Lower leg skin (tissue), 4 donors: ENCODE results near the gene ANKRD39. TPM values are rescaled to one million over a fixed set of nuclear protein-coding genes. Genes with fewer than 3 reads are reported as not detected.
"Not testable (repeated sequence)": the region's sequence is repeated elsewhere in the genome, so short reads cannot be mapped to it uniquely, and the experiment has no call there.

Source experiments
- DNase-seq, 2 donors: peaks; one replicate each; pipeline ENCODE4 v3.0.0-alpha.2; 2019; ENCODE audit warnings: low spot score in 2 of 2
- H3K4me3 ChIP-seq: fragments of 200-600 bp; sonication (generic); 2 replicates; pipeline ENCODE4 v1.5.1; 2017; ENCODE audit warnings: mild to moderate bottlenecking, low read depth; ENCODE audit not compliant: poor library complexity, severe bottlenecking
- POLR2A ChIP-seq, 2 donors: fragments of 450-650 bp; IDR thresholded peaks; one replicate each; pipeline ENCODE4 v1.6.1; 2016 to 2017; ENCODE audit warnings: antibody characterized with exemption in 2 of 2, mild to moderate bottlenecking in 1 of 2, moderate library complexity in 1 of 2
- WGBS, 2 donors: methylation state at CpG; one replicate each; pipeline ENCODE4 v1.1.5; 2018; 5-methylcytosine and 5-hydroxymethylcytosine counted together
- intact Hi-C: fragments of 100-400 bp; cut with DNase I; formaldehyde crosslinking; loops from one replicate; pipeline ENCODE4 v1.15.0; 2023; ENCODE audit warnings: low total_unique reads
- total RNA-seq, 4 donors: library from RNA; depleted of rRNA; stranded (reverse); fragments of >200 nt; gene quantifications; one replicate each; pipeline ENCODE4 v1.1.0, GENCODE V29; 2016
- TF ChIP-seq, protein P1 (sequence below), 3 donors: fragments of 450-650 bp; IDR thresholded peaks; one replicate each; pipeline ENCODE4 v1.5.1; 2016; ENCODE audit warnings: antibody characterized with exemption in 3 of 3, mild to moderate bottlenecking in 3 of 3, moderate library complexity in 2 of 3

ANKRD39 gene
- total RNA-seq, 4 donors from 2014 or later = 7.6 to 15.3 (median 14.4) TPM

DNA sequence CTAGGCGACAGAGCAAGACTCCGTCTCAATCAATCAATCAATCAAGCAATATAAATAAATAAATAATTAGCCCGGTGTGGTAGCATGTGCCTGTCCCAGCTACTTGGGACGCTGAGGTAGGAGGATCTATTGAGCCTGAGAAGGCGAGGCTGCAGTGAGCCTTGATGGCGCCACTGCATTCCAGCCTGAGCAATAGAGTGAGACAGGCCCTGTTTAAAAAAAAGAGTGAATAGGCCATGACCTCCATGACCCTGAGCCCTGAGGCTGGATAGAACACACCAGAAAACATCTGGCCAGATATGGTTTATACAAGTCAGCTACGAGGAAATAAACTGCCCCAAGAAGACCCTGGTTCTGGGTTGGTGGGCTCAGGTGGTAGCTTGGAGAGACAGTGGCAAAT lies 32.4 kb upstream of the ANKRD39 start:
- intact Hi-C loops = no loop called here
- WGBS, 2 donors = 70 to 80% methylated on average over 7 of the region's 7 CpGs
- H3K4me3 ChIP-seq = no peak overlapping the region

DNA sequence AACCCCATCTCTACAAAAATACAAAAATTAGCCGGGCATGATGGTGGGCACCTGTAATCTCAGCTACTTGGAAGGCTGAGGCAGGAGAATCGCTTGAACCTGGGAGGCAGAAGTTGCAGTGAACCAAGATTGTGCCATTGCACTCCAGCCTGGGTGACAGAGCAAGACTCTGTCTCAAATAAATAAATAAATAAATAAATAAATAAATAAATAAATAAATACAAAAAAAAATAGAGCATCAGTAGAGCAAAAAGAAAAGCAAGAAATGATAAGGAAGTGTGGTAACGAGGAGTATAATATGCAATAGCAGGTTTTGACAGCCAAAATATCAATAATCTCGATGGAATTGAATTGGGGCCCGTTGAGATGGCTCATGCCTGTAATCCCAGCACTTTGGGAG lies 31.7 kb upstream of the ANKRD39 start:
- DNase-seq, intact Hi-C loops, H3K4me3 ChIP-seq: not testable (repeated sequence)
- WGBS, 2 donors = 92 to 93% methylated on average over 5 of the region's 5 CpGs

More for the DNA sequence above, 32.4 kb upstream of the ANKRD39 start:
- DNase-seq = no peak
- TF ChIP-seq, protein P1, sequence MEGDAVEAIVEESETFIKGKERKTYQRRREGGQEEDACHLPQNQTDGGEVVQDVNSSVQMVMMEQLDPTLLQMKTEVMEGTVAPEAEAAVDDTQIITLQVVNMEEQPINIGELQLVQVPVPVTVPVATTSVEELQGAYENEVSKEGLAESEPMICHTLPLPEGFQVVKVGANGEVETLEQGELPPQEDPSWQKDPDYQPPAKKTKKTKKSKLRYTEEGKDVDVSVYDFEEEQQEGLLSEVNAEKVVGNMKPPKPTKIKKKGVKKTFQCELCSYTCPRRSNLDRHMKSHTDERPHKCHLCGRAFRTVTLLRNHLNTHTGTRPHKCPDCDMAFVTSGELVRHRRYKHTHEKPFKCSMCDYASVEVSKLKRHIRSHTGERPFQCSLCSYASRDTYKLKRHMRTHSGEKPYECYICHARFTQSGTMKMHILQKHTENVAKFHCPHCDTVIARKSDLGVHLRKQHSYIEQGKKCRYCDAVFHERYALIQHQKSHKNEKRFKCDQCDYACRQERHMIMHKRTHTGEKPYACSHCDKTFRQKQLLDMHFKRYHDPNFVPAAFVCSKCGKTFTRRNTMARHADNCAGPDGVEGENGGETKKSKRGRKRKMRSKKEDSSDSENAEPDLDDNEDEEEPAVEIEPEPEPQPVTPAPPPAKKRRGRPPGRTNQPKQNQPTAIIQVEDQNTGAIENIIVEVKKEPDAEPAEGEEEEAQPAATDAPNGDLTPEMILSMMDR (IDR thresholded peaks at IDR 0.05) = no peak
- TF ChIP-seq POLR2A (IDR thresholded peaks at IDR 0.05) = no peak

DNA sequence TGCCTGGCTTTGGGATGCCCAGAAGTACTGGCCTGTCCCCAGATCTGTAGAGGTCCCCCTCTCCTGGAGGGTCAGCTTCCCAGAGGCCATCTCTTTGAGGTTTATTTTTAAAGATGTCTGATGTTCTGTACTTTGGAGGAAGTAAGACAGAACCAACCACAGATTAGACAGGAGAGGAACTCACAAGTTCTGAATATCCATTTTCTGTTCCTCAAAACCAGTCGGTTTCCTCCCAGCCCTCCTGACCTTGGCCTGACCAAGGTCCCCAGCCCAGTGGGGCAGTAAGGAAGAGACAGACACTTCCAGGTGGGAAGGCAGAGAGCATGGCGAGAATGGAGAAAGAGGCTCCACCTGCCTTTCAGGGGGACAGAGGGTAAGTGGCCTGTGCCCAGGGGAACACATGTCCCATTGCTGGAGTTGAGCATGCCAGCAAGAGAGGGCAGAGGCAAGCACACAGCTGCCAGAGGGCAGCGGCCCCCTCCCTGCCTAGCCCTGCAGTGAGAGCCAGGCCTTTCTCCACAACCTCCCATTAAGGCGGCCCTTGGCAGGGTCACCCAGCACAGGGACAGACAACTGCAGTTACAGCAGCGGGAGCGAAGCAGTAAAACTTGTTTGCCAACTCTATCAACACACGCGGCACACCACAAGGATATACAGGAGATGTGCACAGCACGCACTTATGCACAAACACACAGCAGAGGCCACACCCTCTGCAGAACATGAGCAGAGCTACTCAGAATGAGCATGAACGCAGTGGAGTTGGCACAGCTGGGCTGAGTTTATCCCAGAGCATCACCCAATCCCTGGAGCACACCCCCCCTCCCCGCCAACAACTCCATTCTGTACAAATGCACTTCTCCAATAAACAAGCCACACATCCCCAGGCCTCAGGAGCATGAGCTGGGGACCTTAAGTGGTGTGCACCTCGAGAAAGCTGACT lies 30.5 kb upstream of the ANKRD39 start:
- intact Hi-C loops = no loop called here
- DNase-seq = peak; percentile 75 to 91
- 27 to 35% methylated on average over 11 of the region's 12 CpGs for WGBS, 2 donors
- no peak for TF ChIP-seq POLR2A (IDR thresholded peaks at IDR 0.05)
- TF ChIP-seq, protein P1 (IDR thresholded peaks at IDR 0.05) = no peak
- no peak overlapping the region for H3K4me3 ChIP-seq

DNA sequence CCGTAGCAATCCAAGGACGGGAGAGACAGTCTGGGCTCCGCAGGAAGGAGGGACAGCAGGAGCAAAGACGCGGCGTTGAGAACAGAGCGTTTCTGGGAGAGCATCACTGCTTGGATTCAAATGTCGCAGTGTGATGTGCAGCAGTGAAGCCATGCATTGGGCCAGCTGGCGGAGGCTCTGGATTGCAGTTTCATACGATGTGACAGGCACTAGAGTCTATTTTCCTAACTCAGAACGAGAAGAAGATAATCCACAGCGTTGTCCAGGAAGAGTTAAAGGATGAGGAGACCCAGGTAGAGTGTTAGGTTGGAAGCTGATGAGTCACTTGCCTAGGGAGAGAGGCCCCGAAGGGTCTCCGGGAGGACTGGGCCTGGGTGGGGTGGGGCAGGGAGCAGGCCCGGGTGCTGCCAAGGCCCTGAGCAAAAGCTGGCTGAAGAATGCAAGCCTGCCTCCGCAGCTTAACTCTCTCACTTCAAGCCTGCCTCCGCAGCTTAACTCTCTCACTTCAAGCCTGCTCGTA lies 29.7 kb upstream of the ANKRD39 start:
- intact Hi-C loops = no loop called here
- 24 to 29% methylated on average over 18 of the region's 18 CpGs for WGBS, 2 donors
- DNase-seq = peak; percentile 44 to 89
- no peak overlapping the region for H3K4me3 ChIP-seq
- no peak for TF ChIP-seq POLR2A (IDR thresholded peaks at IDR 0.05)
- TF ChIP-seq, protein P1 (IDR thresholded peaks at IDR 0.05) = no peak

DNA sequence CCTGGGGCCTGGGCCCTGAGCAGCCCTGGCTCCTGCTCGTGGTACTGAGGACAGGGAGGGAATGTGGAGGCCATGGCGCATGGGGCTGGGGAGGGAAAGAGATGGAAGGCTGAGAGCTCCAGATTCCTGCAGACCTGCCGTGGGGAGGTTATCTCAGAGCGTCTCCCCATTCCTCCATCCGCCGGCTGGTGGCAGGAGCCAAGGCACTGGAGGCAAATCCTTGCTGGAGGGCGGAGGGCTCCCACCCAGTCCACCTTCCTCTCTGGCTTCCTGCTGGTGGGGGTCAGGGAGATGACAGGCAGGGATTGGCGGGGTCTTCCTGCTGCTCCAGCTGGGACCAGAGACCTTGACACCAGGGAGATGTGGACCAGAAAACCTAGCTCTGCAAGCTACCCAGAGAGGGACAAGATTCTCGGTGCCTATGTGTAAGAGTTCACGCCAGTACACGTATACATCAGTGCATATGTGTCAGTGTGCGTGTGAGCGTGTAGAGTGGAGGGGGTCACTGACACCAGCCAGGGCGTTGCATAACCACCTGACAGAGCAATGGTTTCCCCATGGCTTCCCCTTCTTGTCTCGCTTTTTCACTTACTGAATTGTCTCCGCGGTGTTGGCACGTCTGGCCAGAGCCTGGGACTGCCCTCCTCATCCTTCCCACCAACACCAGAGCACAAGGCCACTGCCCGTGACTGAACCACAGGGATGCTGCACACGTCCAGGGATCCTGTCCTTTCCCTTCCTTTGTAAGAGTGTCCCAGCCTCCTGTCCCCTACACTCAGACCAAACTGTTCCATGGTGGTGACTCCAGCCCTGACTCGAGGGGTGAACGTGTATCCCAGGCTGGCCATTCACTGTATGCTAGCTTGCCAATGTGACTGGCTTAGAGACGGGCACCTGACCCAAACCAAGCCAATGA lies 27.9 kb upstream of the ANKRD39 start:
- DNase-seq = no peak
- H3K4me3 ChIP-seq = no peak overlapping the region
- intact Hi-C loops = no loop called here
- 91 to 92% methylated on average over 23 of the region's 23 CpGs for WGBS, 2 donors
- TF ChIP-seq, protein P1 (IDR thresholded peaks at IDR 0.05) = no peak
- no peak for TF ChIP-seq POLR2A (IDR thresholded peaks at IDR 0.05)
